Measurements from ENCODE around the gene S100A8.

DNA sequence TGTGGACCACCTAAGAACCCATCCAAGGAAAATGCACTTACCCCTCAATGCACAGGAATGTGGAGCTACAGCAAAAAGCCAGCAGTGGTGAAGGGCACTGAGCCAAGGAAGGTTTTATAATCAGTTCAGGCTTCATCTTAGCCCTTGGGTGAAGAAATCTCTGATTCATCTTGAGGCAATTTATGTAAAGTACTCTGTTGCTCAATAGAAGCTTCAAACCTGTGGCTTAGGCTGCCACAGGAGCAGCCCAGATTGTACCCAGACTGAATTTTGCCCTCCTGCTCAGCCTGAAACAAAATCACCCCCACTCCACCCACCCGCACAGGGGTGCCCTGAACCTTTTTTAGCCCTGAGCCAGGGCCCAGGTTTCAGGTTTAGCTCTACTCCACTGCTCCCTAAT, 15.4 kb downstream of the S100A8 start, which contains the start of gene S100A12:
- TF ChIP-seq, protein P1, sequence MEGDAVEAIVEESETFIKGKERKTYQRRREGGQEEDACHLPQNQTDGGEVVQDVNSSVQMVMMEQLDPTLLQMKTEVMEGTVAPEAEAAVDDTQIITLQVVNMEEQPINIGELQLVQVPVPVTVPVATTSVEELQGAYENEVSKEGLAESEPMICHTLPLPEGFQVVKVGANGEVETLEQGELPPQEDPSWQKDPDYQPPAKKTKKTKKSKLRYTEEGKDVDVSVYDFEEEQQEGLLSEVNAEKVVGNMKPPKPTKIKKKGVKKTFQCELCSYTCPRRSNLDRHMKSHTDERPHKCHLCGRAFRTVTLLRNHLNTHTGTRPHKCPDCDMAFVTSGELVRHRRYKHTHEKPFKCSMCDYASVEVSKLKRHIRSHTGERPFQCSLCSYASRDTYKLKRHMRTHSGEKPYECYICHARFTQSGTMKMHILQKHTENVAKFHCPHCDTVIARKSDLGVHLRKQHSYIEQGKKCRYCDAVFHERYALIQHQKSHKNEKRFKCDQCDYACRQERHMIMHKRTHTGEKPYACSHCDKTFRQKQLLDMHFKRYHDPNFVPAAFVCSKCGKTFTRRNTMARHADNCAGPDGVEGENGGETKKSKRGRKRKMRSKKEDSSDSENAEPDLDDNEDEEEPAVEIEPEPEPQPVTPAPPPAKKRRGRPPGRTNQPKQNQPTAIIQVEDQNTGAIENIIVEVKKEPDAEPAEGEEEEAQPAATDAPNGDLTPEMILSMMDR (conservative IDR thresholded peaks at IDR 0.05) = no peak
- TF ChIP-seq ZFX (IDR thresholded peaks at IDR 0.05) = no peak

Data from C4-2B (cell line).